Vagina (tissue), 2 donors: ENCODE data around the gene ALDOC. TPM values are rescaled to one million over a fixed set of nuclear protein-coding genes. Genes with fewer than 3 reads are reported as not detected.

Experiments used
- DNase-seq, 2 donors: peaks; one replicate each; pipeline ENCODE4 v3.0.0-alpha.2; 2017; ENCODE audit errors: extremely low spot score in 2 of 2
- H3K27ac ChIP-seq: fragments of 200-600 bp; sonication (generic); one replicate; pipeline ENCODE4 v1.5.1; 2019
- H3K27me3 ChIP-seq: fragments of 200-600 bp; sonication (generic); one replicate; pipeline ENCODE4 v1.5.1; 2019
- H3K36me3 ChIP-seq, 2 donors: fragments of 200-600 bp; sonication (generic); one replicate each; pipeline ENCODE4 v1.5.1; 2017 to 2019
- H3K4me1 ChIP-seq: fragments of 200-600 bp; sonication (generic); one replicate; pipeline ENCODE4 v1.5.1; 2019
- H3K4me3 ChIP-seq, 2 donors: fragments of 200-600 bp; sonication (generic); 1 replicate in 1 of 2; 2 replicates in 1 of 2; pipeline ENCODE4 v1.5.1; 2016 to 2019
- H3K9me3 ChIP-seq: fragments of 200-600 bp; sonication (generic); one replicate; pipeline ENCODE4 v1.5.1; 2019
- CTCF ChIP-seq, 3 experiments: fragments of 450-650 bp in 2 of 3; fragments of 200-600 bp in 1 of 3; sonication (generic) in 1 of 3; IDR thresholded peaks; one replicate each; pipeline ENCODE4 v1.5.1; 2017 to 2019; ENCODE audit warnings: antibody characterized with exemption in 3 of 3, mild to moderate bottlenecking in 2 of 3, moderate library complexity in 2 of 3
- POLR2A ChIP-seq, 2 donors: fragments of 450-650 bp; IDR thresholded peaks; one replicate each; pipeline ENCODE4 v1.6.1; 2017; ENCODE audit warnings: antibody characterized with exemption in 2 of 2, mild to moderate bottlenecking in 2 of 2, moderate library complexity in 2 of 2
- POLR2AphosphoS5 ChIP-seq, 2 donors: sonication (generic); formaldehyde crosslinking; IDR thresholded peaks; one replicate each; pipeline ENCODE4 v1.9.0; 2017; ENCODE audit warnings: antibody characterized with exemption in 2 of 2, mild to moderate bottlenecking in 2 of 2, low read depth in 1 of 2; ENCODE audit not compliant: insufficient read depth in 1 of 2
- intact Hi-C: fragments of 100-400 bp; cut with DNase I; formaldehyde crosslinking; loops from one replicate; pipeline ENCODE4 v1.15.1; 2023
- total RNA-seq: library from RNA; depleted of rRNA; stranded (reverse); fragments of >200 nt; gene quantifications from one replicate; pipeline ENCODE4 v1.2.3, GENCODE V29; 2016

Gene ALDOC
- total RNA-seq, 1 donor from 2014 or later: 20.1 TPM

GRCh38 chr17:28553000-28553505, 23.6 kb downstream of the ALDOC start:
- peaks cover 0 to 33% of the 10 kb centered on the region in 2 donors for H3K36me3 ChIP-seq
- peak overlapping the region; percentile 52 for H3K27ac ChIP-seq
- TF ChIP-seq POLR2AphosphoS5 (IDR thresholded peaks at IDR 0.05; ENCODE audit: insufficient read depth in 1 of 2, low read depth in 1 of 2): no peak
- TF ChIP-seq CTCF (IDR thresholded peaks at IDR 0.05): no peak
- no peak for TF ChIP-seq POLR2A (IDR thresholded peaks at IDR 0.05)
- no peaks in the 10 kb centered on the region for H3K27me3 ChIP-seq
- no peak for DNase-seq
- H3K4me3 ChIP-seq: peak overlapping the region; percentile 73 to 78
- peaks cover 13% of the 10 kb centered on the region for H3K4me1 ChIP-seq
- H3K9me3 ChIP-seq: no peaks in the 10 kb centered on the region
- intact Hi-C loops: no loop called here

- H3K4me1 ChIP-seq: peaks cover 13% of the 10 kb centered on the region
- intact Hi-C loops: no loop called here
- no peak for DNase-seq
- H3K27ac ChIP-seq: peak within 1 kb of the TSS; percentile 52
- H3K27me3 ChIP-seq: no peaks in the 10 kb centered on the region
- H3K4me3 ChIP-seq: peak within 1 kb of the TSS; percentile 73 to 78
- TF ChIP-seq CTCF (IDR thresholded peaks at IDR 0.05): no peak
- TF ChIP-seq POLR2A (IDR thresholded peaks at IDR 0.05): peak in 1 of 2 donors; percentile 55
- TF ChIP-seq POLR2AphosphoS5 (IDR thresholded peaks at IDR 0.05; ENCODE audit: insufficient read depth in 1 of 2, low read depth in 1 of 2): peak in 1 of 2 donors; percentile 79
- H3K9me3 ChIP-seq: no peaks in the 10 kb centered on the region
- H3K36me3 ChIP-seq: peaks cover 0 to 32% of the 10 kb centered on the region in 2 donors
These were observed 24.3 kb downstream of the ALDOC start, which contains the start of gene UNC119 for GRCh38 chr17:28552176-28552999. UNC119 (minus strand) TSS chr17:28552624; CDS start chr17:28552557, 67 bp downstream.

- H3K9me3 ChIP-seq: no peaks in the 10 kb centered on the region
- intact Hi-C loops: no loop called here
- H3K4me1 ChIP-seq: peaks cover 13% of the 10 kb centered on the region
These were observed 25.1 kb downstream of the ALDOC start for GRCh38 chr17:28551421-28552175.

GRCh38 chr17:28550858-28551257, 25.8 kb downstream of the ALDOC start:
- TF ChIP-seq CTCF (IDR thresholded peaks at IDR 0.05) (no peak), POLR2AphosphoS5 (IDR thresholded peaks at IDR 0.05; ENCODE audit: insufficient read depth in 1 of 2, low read depth in 1 of 2) (no peak), POLR2A (IDR thresholded peaks at IDR 0.05) (no peak)
- intact Hi-C loops: no loop called here
- peaks cover 13% of the 10 kb centered on the region for H3K4me1 ChIP-seq

More at GRCh38 chr17:28551421-28552175, 25.1 kb downstream of the ALDOC start:
- H3K27ac ChIP-seq: peak overlapping the region; percentile 52
- TF ChIP-seq POLR2A (IDR thresholded peaks at IDR 0.05) (no peak), CTCF (IDR thresholded peaks at IDR 0.05) (no peak), POLR2AphosphoS5 (IDR thresholded peaks at IDR 0.05; ENCODE audit: insufficient read depth in 1 of 2, low read depth in 1 of 2) (no peak)
- DNase-seq: no peak
- no peaks in the 10 kb centered on the region for H3K27me3 ChIP-seq
- H3K36me3 ChIP-seq: peaks cover 0 to 35% of the 10 kb centered on the region in 2 donors
- peak overlapping the region; percentile 73 to 78 for H3K4me3 ChIP-seq

More at GRCh38 chr17:28550858-28551257, 25.8 kb downstream of the ALDOC start:
- DNase-seq: no peak
- H3K4me3 ChIP-seq: no peak overlapping the region
- no peak overlapping the region for H3K27ac ChIP-seq
- H3K27me3 ChIP-seq: no peaks in the 10 kb centered on the region
- H3K9me3 ChIP-seq: no peaks in the 10 kb centered on the region
- peaks cover 0 to 30% of the 10 kb centered on the region in 2 donors for H3K36me3 ChIP-seq
